ENCODE data around the gene HMOX1.
"Not testable (repeated sequence)": the region's sequence is repeated elsewhere in the genome, so short reads cannot be mapped to it uniquely, and the experiment has no call there.

- not testable (repeated sequence) for TF ChIP-seq CTCF, POLR2A (IDR thresholded peaks at IDR 0.05)
These were observed 16.7 kb upstream of the HMOX1 start for GRCh38 chr22:35364230-35364629.

Data from uterus (tissue), 2 donors.